CD4-positive, alpha-beta T cell treated with Interleukin-12 subunit alpha and Interleukin-12 subunit beta, for 1 hour (primary cell): ENCODE measurements around the gene CACNA2D3.

Experiments
- DNase-seq: peaks from one replicate; pipeline ENCODE4 v3.0.0-alpha.2; 2020

CACNA2D3 gene

GRCh38 chr3:54347060-54347459 is 224.7 kb downstream of the CACNA2D3 start:
- no peak for DNase-seq

- no peak for DNase-seq
Measured at GRCh38 chr3:54347933-54348332, 225.6 kb downstream of the CACNA2D3 start.

- DNase-seq: no peak
Measured at GRCh38 chr3:54349231-54349652, 226.9 kb downstream of the CACNA2D3 start.

- DNase-seq: no peak
Measured at GRCh38 chr3:54349691-54350090, 227.3 kb downstream of the CACNA2D3 start.

GRCh38 chr3:54353546-54353945 is 231.2 kb downstream of the CACNA2D3 start:
- DNase-seq: no peak

- no peak for DNase-seq
Measured at GRCh38 chr3:54353946-54354345, 231.6 kb downstream of the CACNA2D3 start.

- no peak for DNase-seq
Measured at GRCh38 chr3:54355800-54356199, 233.4 kb downstream of the CACNA2D3 start.

GRCh38 chr3:54356261-54357045 is 234.1 kb downstream of the CACNA2D3 start:
- no peak for DNase-seq

- DNase-seq: no peak
Measured at GRCh38 chr3:54357301-54357700, 234.9 kb downstream of the CACNA2D3 start.

- DNase-seq: no peak
Measured at GRCh38 chr3:54358316-54358715, 236.0 kb downstream of the CACNA2D3 start.

- no peak for DNase-seq
Measured at GRCh38 chr3:54358969-54359694, 236.8 kb downstream of the CACNA2D3 start.

GRCh38 chr3:54360320-54360719 is 238.0 kb downstream of the CACNA2D3 start:
- DNase-seq: no peak

GRCh38 chr3:54361746-54362283 is 239.5 kb downstream of the CACNA2D3 start:
- no peak for DNase-seq

- no peak for DNase-seq
Measured at GRCh38 chr3:54366007-54366750, 243.8 kb downstream of the CACNA2D3 start.

- no peak for DNase-seq
Measured at GRCh38 chr3:54366839-54367238, 244.5 kb downstream of the CACNA2D3 start.

- no peak for DNase-seq
Measured at GRCh38 chr3:54372232-54372631, 249.9 kb downstream of the CACNA2D3 start.

- no peak for DNase-seq
Measured at GRCh38 chr3:54374214-54374852, 252.0 kb downstream of the CACNA2D3 start.

GRCh38 chr3:54376142-54376807 is 253.9 kb downstream of the CACNA2D3 start:
- no peak for DNase-seq

GRCh38 chr3:54376939-54377578 is 254.7 kb downstream of the CACNA2D3 start:
- DNase-seq: no peak

- no peak for DNase-seq
Measured at GRCh38 chr3:54378184-54378583, 255.8 kb downstream of the CACNA2D3 start.

- no peak for DNase-seq
Measured at GRCh38 chr3:54384279-54384678, 261.9 kb downstream of the CACNA2D3 start.

GRCh38 chr3:54390582-54390981 is 268.2 kb downstream of the CACNA2D3 start:
- DNase-seq: no peak
